DND-41 (cell line): ENCODE results near the gene ARHGEF2.

Experiments used
- EZH2 ChIP-seq: IDR thresholded peaks from 3 replicates; pipeline ENCODE4 v1.6.1; 2012; ENCODE audit warnings: borderline replicate concordance, low read depth, mild to moderate bottlenecking, moderate library complexity, low read length, inconsistent platforms; ENCODE audit not compliant: severe bottlenecking
- TF ChIP-seq, protein P1 (sequence below): IDR thresholded peaks from 2 replicates; pipeline ENCODE4 v1.5.1; 2012; ENCODE audit warnings: borderline replicate concordance, low read length, moderate library complexity, mild to moderate bottlenecking; ENCODE audit not compliant: poor library complexity, severe bottlenecking; ENCODE audit errors: extremely low read depth

- TF ChIP-seq, protein P1, sequence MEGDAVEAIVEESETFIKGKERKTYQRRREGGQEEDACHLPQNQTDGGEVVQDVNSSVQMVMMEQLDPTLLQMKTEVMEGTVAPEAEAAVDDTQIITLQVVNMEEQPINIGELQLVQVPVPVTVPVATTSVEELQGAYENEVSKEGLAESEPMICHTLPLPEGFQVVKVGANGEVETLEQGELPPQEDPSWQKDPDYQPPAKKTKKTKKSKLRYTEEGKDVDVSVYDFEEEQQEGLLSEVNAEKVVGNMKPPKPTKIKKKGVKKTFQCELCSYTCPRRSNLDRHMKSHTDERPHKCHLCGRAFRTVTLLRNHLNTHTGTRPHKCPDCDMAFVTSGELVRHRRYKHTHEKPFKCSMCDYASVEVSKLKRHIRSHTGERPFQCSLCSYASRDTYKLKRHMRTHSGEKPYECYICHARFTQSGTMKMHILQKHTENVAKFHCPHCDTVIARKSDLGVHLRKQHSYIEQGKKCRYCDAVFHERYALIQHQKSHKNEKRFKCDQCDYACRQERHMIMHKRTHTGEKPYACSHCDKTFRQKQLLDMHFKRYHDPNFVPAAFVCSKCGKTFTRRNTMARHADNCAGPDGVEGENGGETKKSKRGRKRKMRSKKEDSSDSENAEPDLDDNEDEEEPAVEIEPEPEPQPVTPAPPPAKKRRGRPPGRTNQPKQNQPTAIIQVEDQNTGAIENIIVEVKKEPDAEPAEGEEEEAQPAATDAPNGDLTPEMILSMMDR, result no peak
- TF ChIP-seq EZH2, result no peak
These were observed 67.7 kb downstream of the ARHGEF2 start for GRCh38 chr1:155910621-155911121.
